ENCODE measurements around the gene LTBP2.

DNA sequence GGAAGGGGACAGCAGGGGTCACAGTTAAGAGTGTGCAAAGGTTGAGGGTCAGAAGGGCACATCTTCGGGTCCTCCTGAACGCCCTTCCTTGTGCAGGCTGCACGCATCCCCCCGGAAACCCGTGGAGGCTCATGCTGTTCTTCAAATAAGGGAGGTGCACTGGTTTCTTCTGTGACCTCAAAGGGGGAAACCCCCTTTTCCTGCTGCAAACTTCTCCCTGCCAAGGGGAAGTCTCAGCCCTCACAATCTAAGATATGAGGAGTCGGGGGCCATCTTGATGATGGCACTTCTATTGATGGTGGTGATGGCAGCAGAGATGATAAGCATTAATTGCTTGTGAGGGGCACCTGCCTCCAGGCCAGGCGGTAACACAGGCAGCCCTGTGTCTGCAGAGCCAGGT lies 78.5 kb downstream of the LTBP2 start:
- TF ChIP-seq, protein P1, sequence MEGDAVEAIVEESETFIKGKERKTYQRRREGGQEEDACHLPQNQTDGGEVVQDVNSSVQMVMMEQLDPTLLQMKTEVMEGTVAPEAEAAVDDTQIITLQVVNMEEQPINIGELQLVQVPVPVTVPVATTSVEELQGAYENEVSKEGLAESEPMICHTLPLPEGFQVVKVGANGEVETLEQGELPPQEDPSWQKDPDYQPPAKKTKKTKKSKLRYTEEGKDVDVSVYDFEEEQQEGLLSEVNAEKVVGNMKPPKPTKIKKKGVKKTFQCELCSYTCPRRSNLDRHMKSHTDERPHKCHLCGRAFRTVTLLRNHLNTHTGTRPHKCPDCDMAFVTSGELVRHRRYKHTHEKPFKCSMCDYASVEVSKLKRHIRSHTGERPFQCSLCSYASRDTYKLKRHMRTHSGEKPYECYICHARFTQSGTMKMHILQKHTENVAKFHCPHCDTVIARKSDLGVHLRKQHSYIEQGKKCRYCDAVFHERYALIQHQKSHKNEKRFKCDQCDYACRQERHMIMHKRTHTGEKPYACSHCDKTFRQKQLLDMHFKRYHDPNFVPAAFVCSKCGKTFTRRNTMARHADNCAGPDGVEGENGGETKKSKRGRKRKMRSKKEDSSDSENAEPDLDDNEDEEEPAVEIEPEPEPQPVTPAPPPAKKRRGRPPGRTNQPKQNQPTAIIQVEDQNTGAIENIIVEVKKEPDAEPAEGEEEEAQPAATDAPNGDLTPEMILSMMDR (IDR thresholded peaks at IDR 0.05 in 4 of 5, conservative IDR thresholded peaks at IDR 0.05 in 1 of 5), result no peak
- TF ChIP-seq POLR2A (IDR thresholded peaks at IDR 0.05), result no peak
